ENCODE results near the gene GRIN2C.
"Not testable (repeated sequence)": the region's sequence is repeated elsewhere in the genome, so short reads cannot be mapped to it uniquely, and the experiment has no call there.

Gene GRIN2C

DNA sequence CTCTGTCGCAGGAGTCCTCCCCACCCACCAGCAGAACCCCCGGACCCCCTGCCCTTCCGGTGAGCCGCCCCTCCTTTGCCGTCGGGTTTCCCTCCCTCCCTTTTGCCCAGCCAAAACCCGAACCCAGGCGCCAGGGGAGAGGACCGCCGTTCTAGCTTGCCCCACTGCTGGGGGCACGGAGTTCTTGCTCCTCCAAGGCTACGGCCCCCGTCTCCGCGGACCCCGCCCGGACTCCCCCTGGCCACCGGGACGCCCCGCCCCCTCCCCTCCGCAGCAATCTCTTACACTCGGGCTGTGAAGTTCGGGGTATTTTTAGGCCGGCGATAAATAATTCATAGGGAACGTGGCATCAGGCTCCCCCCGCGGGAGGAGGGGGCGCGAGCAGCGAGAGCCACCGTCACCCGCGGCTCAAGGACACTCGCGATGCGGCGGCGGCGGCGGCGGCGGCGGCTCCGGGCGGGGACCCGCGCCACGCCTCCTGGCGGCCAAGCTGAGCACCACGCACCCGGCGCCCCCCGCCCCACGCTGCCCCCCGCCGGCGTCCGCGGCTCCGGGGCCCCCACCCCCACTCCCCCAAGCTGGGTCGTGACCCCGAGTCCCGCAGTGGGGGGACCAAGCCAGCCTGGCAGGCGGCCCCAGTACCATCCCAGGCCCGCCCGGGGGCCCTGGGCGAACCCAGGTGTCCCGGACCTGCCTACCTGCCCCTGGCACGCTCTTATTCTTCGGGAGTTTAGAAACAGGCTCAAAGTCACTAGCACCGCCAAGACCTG lies at the start of gene GRIN2C:
Gene GRIN2C, minus strand, starts transcription at position 427 of the 770 bp plus-strand sequence. CDS start 4,793 bp downstream, outside the sequence.
- DNase-seq: no peak

DNA sequence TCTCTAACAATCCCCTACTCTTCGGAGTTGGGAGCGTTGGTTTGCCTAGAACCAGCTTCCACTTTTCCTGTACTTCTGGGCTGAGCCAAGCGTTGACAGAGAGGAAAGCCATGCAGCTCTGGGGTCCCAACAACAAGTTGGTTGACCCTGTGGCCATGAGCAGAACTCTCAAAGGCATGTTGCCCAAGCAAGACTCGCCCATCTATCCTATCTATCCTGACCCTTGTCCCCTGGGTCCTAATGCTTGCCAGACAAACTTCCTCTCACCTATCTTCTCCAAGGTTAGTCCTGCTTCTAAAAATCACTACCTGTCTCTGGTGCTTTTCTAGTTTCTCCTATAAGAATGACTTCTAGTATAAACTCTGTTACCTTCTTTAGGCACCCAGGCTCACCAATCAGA lies 49.4 kb upstream of the GRIN2C start:
- not testable (repeated sequence) for DNase-seq

GRCh38 chr17:74907012-74907411 lies 47.3 kb upstream of the GRIN2C start:
- DNase-seq: no peak

- DNase-seq: not testable (repeated sequence)
Observed at GRCh38 chr17:74906214-74906793, 46.6 kb upstream of the GRIN2C start.

GRCh38 chr17:74904687-74905409 lies 45.2 kb upstream of the GRIN2C start:
- no peak for DNase-seq

- DNase-seq: no peak
Observed at GRCh38 chr17:74903671-74904070, 44.0 kb upstream of the GRIN2C start.

GRCh38 chr17:74903034-74903433 lies 43.3 kb upstream of the GRIN2C start:
- no peak for DNase-seq

GRCh38 chr17:74901353-74902135 lies 41.9 kb upstream of the GRIN2C start:
- no peak for DNase-seq

DNA sequence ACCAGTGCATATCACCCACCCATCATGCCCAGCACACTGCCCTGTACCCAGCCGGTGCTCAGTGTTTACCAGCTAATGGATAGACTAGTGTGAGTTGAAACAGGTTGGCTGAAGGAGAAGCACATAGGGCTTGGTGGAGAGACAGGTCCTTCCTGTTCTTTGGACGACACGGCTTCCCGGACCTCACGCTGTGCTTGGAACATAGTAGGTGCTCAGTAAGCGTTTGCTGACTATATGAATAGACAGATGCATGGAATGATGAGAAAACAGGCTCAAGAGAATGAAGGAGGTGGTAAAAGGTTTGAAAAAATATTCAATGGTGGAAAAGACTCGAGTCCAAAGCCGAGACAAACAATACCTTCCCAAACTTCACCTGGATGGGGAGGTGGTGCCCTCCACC lies 40.5 kb upstream of the GRIN2C start:
- no peak for DNase-seq

- no peak for DNase-seq
Observed at GRCh38 chr17:74898376-74898946, 38.8 kb upstream of the GRIN2C start.

DNA sequence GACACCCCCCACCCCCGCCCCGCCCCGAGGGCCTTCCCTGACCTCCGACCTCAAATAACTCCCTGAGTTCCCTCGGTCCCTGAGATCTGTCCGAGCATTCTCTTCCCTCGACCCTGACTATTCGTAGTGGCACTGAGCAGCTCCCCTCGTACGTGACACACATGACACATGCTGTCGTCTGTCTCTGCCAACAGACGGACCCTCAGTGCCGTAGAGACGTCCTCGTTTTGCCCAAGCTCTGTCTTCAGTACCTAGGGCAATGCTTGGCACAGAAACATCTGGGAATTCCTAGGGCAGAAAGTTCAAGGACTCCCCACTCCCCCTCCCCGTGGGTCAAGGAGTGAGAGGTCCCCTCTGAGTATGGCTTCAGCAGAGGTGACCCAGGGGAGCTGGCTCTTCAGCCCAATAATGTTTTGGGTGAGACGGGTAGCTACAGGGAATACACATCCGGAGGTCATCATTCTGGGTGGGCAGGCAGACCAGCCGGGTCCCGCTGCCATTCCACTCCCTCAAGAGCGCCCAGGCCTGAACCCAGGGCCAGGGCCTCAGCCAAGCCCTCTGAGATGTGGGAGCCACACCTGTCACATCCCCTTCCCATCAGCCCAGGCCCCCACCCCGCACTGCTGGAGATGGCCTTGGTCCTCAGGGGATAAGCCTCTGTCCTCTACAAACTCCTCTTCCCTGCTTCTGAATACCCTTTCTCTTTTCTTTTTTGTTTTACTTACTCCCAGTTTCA lies 34.4 kb upstream of the GRIN2C start:
- no peak for DNase-seq

DNA sequence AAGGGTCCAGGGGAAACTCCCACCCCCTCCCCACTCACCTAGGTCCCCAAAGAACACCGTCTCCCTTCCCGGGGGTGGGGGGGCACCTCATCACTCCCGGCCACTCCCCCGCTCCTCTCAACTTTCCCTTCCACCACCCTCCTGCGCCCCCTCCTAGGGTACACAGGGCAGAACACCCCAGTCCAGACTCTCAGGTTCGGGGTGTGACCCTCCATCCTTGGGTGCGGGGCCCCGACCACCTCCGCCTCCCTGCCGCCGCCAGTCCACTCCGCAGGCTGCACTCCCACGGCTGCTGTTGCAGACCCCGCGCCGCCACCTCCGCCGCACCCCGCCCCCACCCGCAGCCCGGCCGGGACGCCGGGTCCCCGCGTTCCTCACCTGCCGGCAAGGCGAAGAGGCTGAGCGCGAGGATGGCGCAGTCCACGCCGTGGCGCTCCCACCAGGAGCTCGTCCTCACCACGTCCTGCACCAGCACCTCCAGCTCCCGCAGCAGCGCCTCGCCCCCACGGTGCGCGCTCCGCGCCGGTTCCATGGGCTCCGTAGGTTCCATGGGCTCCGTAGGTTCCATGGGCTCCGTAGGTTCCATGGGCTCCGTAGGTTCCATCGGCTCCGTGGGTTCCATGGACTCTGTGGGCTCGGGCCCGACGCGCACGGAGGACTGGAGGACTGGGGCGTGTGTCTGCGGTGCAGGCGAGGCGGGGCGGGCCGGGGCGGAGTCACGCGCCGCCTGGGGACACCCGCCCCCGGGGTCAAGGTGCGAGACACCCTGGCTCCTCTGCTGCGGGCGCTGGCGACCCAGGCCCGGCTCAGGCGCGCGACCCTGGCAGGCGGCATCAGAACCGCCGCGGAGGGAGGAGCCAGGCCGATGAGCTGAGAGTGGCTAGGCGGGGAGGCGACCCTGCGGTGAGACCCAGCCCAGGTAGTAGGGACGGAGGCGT lies 33.6 kb upstream of the GRIN2C start, which contains the start of gene FADS6:
Gene FADS6, minus strand, starts transcription at position 660 of the 938 bp plus-strand sequence. Its CDS starts 38 bp downstream, at position 622.
- no peak for DNase-seq

DNA sequence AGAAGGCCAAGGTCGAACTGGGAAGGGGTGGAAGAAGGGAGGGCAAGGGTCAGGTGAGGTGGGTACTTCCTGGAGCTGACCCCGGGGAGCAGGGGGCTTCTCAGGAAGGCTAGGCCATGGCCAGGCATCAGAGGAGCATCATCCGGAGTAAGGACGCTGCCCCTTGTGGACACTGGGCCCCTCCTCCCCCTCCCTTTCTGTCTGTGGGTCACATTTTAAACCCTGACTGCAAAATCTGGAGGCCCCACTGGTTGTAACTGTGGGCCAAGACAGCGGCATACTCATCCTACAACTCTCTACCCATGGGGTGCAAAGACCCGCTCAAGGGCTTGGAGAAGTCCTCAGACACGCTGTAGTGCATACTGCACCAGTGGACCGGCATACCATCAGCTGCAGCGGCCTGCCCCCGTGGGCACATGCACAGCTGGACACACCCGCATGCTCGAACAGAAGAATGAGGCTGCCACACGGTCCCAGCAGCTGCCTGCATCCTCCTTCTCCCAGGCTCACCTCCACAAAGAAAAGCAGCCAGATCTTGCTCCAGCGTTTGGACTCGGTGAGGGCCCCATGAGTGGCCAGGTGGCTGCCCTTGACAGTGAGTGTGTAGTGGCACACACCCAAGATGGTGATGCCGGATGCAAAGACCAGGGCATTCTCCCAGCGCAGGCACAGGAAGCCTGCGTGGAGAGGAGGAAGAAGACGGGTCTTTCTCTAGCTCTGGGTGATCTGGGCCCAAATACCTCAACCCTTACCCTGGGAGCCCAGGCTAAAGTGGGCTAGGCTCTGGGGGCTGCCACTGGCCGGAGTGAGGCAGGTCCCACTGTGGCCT lies 32.5 kb upstream of the GRIN2C start:
- DNase-seq: no peak

- DNase-seq: no peak
Observed at GRCh38 chr17:74890554-74890953, 30.9 kb upstream of the GRIN2C start.

DNA sequence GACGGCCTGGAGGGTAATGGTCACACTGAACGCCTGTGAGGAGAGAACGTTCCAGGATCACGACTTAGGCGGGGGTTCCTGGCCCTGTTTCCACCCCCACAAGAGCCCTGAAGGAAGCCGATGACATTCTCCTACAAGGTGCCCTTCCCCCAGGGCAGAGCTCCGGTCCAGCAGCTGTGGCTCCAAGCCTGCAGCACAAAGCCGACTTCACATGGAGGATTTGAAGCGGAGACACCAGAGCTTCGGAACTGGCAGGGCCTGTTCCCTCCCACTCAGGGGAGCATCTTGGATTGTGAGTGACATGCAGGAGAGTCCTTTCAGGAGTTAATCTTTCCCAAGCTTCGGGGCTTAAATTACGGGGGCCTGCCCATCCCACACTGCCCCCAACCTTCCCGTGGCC lies 28.8 kb upstream of the GRIN2C start:
- DNase-seq: no peak

- no peak for DNase-seq
Observed at GRCh38 chr17:74883241-74883745, 23.6 kb upstream of the GRIN2C start.

GRCh38 chr17:74882517-74883240 lies 23.0 kb upstream of the GRIN2C start:
- DNase-seq: no peak

DNA sequence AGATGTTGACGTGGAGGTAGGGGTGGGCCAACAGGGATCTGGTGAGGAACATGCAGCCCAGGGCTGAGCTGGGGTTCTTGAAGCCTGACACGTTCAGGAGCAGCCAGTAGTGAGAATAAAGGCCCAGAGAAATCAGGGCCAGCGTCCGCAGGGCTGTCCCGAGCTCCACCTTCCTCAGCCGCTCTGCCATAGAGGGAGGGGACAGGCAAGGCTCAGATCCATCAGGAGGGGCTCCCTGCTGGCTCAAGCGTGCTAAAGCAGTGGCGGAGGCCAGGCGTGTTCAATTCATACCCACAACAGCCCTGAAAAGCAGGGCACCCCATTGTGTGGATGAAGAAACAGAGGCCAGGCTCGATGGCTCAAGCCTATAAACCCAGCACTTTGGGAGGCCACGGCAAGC lies 21.4 kb upstream of the GRIN2C start:
- no peak for DNase-seq

GRCh38 chr17:74879308-74879707 lies 19.6 kb upstream of the GRIN2C start:
- no peak for DNase-seq

All from NCI-H146 (cell line).